GM12891 (cell line): ENCODE measurements around the gene KCNMA1.

ENCODE experiments used
- POLR2A ChIP-seq: IDR thresholded peaks from 2 replicates; pipeline ENCODE4 v1.6.1; 2011; ENCODE audit warnings: low read depth, low read length, control low read depth
- POLR2AphosphoS5 ChIP-seq: IDR thresholded peaks from 2 replicates; pipeline ENCODE4 v1.6.1; 2011; ENCODE audit warnings: low read depth, low read length, control low read depth
- POU2F2 ChIP-seq: IDR thresholded peaks from 2 replicates; pipeline ENCODE4 v1.6.1; 2011; ENCODE audit warnings: low read depth, mild to moderate bottlenecking, control low read depth, low read length, moderate library complexity
- SPI1 ChIP-seq: IDR thresholded peaks from 2 replicates; pipeline ENCODE4 v1.6.1; 2011; ENCODE audit warnings: low read depth, low read length, control low read depth
- TAF1 ChIP-seq: IDR thresholded peaks from 2 replicates; pipeline ENCODE4 v1.6.1; 2011; ENCODE audit warnings: low read depth, low read length, control low read depth

DNA sequence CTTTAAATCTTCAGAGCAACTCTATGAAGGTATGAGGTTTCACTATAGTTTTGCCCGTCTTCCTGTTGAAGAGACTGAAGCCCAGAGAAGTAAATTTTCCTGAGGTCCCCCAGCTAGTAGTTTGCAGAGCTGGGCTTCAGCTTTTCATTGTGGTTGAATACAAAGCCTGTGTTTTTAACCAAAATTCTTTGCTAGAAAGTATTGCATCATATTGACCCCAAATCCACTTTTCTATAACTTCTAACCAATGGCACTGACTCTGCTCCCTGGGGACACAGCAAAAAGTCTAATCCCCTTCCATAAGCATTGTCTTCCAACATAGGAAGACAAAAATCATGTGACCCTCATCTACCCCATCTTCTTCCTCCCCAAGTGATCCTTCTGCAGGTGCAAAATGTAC, 93.0 kb downstream of the KCNMA1 start:
- TF ChIP-seq POLR2A (no peak), TAF1 (no peak), POLR2AphosphoS5 (no peak), SPI1 (no peak), POU2F2 (no peak)
